HepG2 (cell line): ENCODE results near the gene ZKSCAN1. TPM values are rescaled to one million over a fixed set of nuclear protein-coding genes. Genes with fewer than 3 reads are reported as not detected.
"Not testable (repeated sequence)": the region's sequence is repeated elsewhere in the genome, so short reads cannot be mapped to it uniquely, and the experiment has no call there.

Experiments
- ATAC-seq: fragments of 200-7000 bp; cut with Tn5 transposase; 3 replicates; pipeline ENCODE4 v1.9.1; 2020; ENCODE audit warnings: mild to moderate bottlenecking, moderate library complexity
- BruUV-seq: library from RNA; stranded (reverse); fragments of 400-500 nt; replicated peaks from 2 replicates; lab custom pipeline; 2021; lab: Mats Ljungman, UMichigan
- CTCF ChIA-PET: fragments of 300-600 bp; formaldehyde crosslinking; extraction: SDS; loops from one replicate; lab custom pipeline; 2021; ENCODE audit warnings: low total read pairs, inconsistent platforms, low intra/inter-chr PET ratio; lab: Yijun Ruan, JAX
- POLR2A ChIA-PET: fragments of 350-600 bp; sonication (Branson Sonifier 250); formaldehyde crosslinking; loops from one replicate; lab custom pipeline; 2020; ENCODE audit warnings: antibody characterized with exemption, inconsistent platforms; lab: Yijun Ruan, JAX
- DNase-seq: peaks from one replicate; pipeline ENCODE4 v3.0.0-alpha.2; 2015; ENCODE audit warnings: low spot score
- FAIRE-seq: peaks from 3 replicates; lab custom pipeline; 2011; peaks lifted over from hg19 to GRCh38; lab: Jason Lieb, UNC
- H2AFZ ChIP-seq: one replicate; pipeline ENCODE4 v1.6.1; 2011; ENCODE audit warnings: low read length, inconsistent platforms
- H3K27ac ChIP-seq: fragments of 300-600 bp; 3 replicates; pipeline ENCODE4 v1.8.0; 2011; ENCODE audit warnings: mixed run types, mild to moderate bottlenecking, mixed read lengths, low read length, inconsistent platforms; ENCODE audit not compliant: insufficient read depth; ENCODE audit errors: extremely low read length
- H3K27me3 ChIP-seq, 2 experiments: fragments of 200-600 bp in 1 of 2; 2 replicates in 1 of 2; 3 replicates in 1 of 2; pipeline versions ENCODE4 v1.6.0 to v1.8.0; 2011; ENCODE audit warnings: low read length in 2 of 2, mild to moderate bottlenecking in 2 of 2, moderate library complexity in 2 of 2, inconsistent platforms in 1 of 2; ENCODE audit not compliant: insufficient read depth in 2 of 2, control insufficient read depth in 1 of 2
- H3K36me3 ChIP-seq, 2 experiments: fragments of 200-600 bp in 1 of 2; replicated peaks in 1 of 2; 2 replicates in 1 of 2; 3 replicates in 1 of 2; pipeline versions ENCODE4 v1.5.1 to v1.8.0; 2011; ENCODE audit warnings: low read length in 2 of 2, inconsistent platforms in 1 of 2; ENCODE audit not compliant: insufficient read depth in 2 of 2, control insufficient read depth in 1 of 2
- H3K4me1 ChIP-seq: 2 replicates; pipeline ENCODE4 v1.5.1; 2012; ENCODE audit warnings: low read length, inconsistent platforms; ENCODE audit not compliant: insufficient read depth
- H3K4me2 ChIP-seq: 2 replicates; pipeline ENCODE4 v1.6.0; 2011; ENCODE audit warnings: low read depth, low read length, inconsistent platforms
- H3K4me3 ChIP-seq, 3 experiments: fragments of 200-600 bp in 1 of 3; sonication (generic), shearing (Covaris generic) in 1 of 3; replicated peaks in 1 of 3; 2 replicates each; pipeline ENCODE4 v1.5.1; 2011 to 2016; ENCODE audit warnings: low read length in 3 of 3, inconsistent platforms in 2 of 3, low read depth in 2 of 3, mild to moderate bottlenecking in 2 of 3, control low read depth in 1 of 3, mixed read lengths in 1 of 3; ENCODE audit not compliant: insufficient read depth in 1 of 3
- H3K79me2 ChIP-seq: one replicate; pipeline ENCODE4 v1.6.1; 2011; ENCODE audit warnings: low read length, inconsistent platforms; ENCODE audit not compliant: insufficient read depth
- H3K9ac ChIP-seq: 2 replicates; pipeline ENCODE4 v1.6.0; 2011; ENCODE audit warnings: mild to moderate bottlenecking, low read depth, low read length, inconsistent platforms; ENCODE audit not compliant: insufficient read depth
- H3K9me3 ChIP-seq: 2 replicates; pipeline ENCODE4 v1.5.1; 2012; ENCODE audit warnings: mild to moderate bottlenecking, low read length
- H4K20me1 ChIP-seq: 2 replicates; pipeline ENCODE4 v1.6.0; 2011; ENCODE audit warnings: inconsistent platforms, mild to moderate bottlenecking, low read length, moderate library complexity; ENCODE audit not compliant: insufficient read depth
- REL ChIP-seq: sonication (generic); formaldehyde crosslinking; conservative IDR thresholded peaks from 2 replicates; pipeline ENCODE4 v1.8.0; 2022; ENCODE audit warnings: mild to moderate bottlenecking, missing genetic modification reagents, moderate library complexity
- ZNF160 ChIP-seq: sonication (generic); formaldehyde crosslinking; IDR thresholded peaks from 2 replicates; pipeline ENCODE4 v1.8.0; 2022; ENCODE audit warnings: mild to moderate bottlenecking, inconsistent platforms, missing genetic modification reagents
- ZNF614 ChIP-seq: IDR thresholded peaks from 2 replicates; pipeline ENCODE4 v1.6.1; 2018; ENCODE audit warnings: missing biosample characterization, missing genetic modification reagents, inconsistent platforms, borderline replicate concordance
- ZNF781 ChIP-seq: sonication (generic); formaldehyde crosslinking; IDR thresholded peaks from 2 replicates; pipeline ENCODE4 v1.5.1; 2020; ENCODE audit warnings: borderline replicate concordance, mild to moderate bottlenecking, missing genetic modification reagents; ENCODE audit errors: not compliant biosample characterization
- WGBS: methylation state at CpG from one replicate; pipeline ENCODE4 v1.1.6; 2017; ENCODE audit warnings: low lambda C conversion rate; 5-methylcytosine and 5-hydroxymethylcytosine counted together
- in situ Hi-C: cut with HindIII; loops from 2 replicates; pipeline ENCODE4 v1.10.0; 2017; ENCODE audit warnings: low pct_unique_long_range_greater_than_20kb; ENCODE audit not compliant: extremely low pct_ligation_motif_present
- intact Hi-C: fragments of 100-400 bp; cut with micrococcal nuclease; formaldehyde crosslinking; loops from one replicate; pipeline ENCODE4 v1.10.0; 2022; ENCODE audit not compliant: unreplicated experiment
- polyA plus RNA-seq, 8 experiments: library from polyadenylated mRNA; depleted of rRNA in 3 of 8; stranded (reverse) in 7 of 8; unstranded in 1 of 8; fragments of >200 nt; fragmentation: Illumina TruSeq in 4 of 8; extraction: Trizol in 4 of 8; gene quantifications; 2 replicates each; pipeline versions ENCODE4 v1.2.1 to v1.2.3, GENCODE V29; 2011 to 2016; ENCODE audit warnings: low read depth in 4 of 8, missing spikeins in 1 of 8, mixed read lengths in 1 of 8; ENCODE audit not compliant: insufficient read depth in 1 of 8
- total RNA-seq, 5 experiments: library from RNA; depleted of rRNA; stranded (reverse); fragments of >200 nt; fragmentation: Illumina TruSeq; extraction: Trizol; gene quantifications; 2 replicates each; pipeline ENCODE4 v1.2.3, GENCODE V29; 2016; ENCODE audit warnings: low read depth in 1 of 5
- TF ChIP-seq, protein P1 (sequence below): sonication (generic); formaldehyde crosslinking; IDR thresholded peaks from 2 replicates; pipeline ENCODE4 v1.9.0; 2022; ENCODE audit warnings: missing genetic modification reagents, mild to moderate bottlenecking, borderline replicate concordance
- TF ChIP-seq, protein P2 (sequence below): sonication (generic); formaldehyde crosslinking; IDR thresholded peaks from 2 replicates; pipeline ENCODE4 v1.5.0; 2020; ENCODE audit warnings: missing genetic modification reagents
- TF ChIP-seq, protein P3 (sequence below): sonication (generic); formaldehyde crosslinking; IDR thresholded peaks from 2 replicates; pipeline ENCODE4 v1.5.0; 2020; ENCODE audit warnings: missing genetic modification reagents
- TF ChIP-seq, protein P4 (sequence below): sonication (generic); formaldehyde crosslinking; IDR thresholded peaks from 2 replicates; pipeline ENCODE4 v1.4.0; 2020; ENCODE audit warnings: mild to moderate bottlenecking, missing genetic modification reagents

Gene ZKSCAN1
- total and polyA plus RNA-seq, 2 of the 13 experiments (the other 11 are each of a cell fraction or from before 2014, with no cell fraction given) = 46.4 to 60.6 TPM

DNA sequence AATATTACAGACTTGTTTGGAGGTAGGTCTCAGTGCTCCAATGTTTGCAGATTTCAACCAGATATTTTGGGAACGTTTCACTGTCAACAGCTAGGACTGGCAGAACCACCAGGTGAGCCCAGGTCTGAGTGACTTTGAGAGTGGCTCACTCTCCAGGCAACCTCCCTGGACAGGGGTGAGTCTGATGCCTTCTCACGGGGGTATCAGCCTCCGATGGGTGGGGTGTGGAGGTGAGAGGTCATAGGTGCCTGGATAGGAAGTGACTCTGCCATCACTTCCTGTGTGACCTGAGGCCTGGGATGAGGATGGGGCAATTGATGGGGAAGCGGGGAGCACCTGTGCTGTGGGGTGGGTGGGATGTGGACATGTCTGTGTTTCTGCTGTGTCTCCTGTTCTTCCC lies 44.2 kb upstream of the ZKSCAN1 start:
- H2AFZ ChIP-seq = no peak overlapping the region
- POLR2A ChIA-PET = no interaction called here

DNA sequence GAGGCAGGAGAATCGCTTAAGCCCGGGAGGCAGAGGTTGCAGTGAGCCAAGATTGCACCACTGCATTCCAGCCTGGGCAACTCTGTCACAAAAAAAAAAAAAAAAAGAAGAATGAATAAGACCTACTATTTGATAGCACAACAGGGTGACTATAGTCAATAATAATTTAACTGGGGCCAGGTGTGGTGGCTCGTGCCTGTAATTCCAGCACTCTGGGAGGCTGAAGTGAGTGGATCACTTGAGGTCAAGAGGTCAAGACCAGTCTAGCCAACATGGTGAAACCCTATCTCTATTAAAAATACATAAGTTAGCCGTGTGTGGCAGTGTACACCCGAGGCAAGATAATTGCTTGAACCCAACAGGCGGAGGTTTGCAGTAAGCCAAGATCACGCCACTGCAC lies 41.6 kb upstream of the ZKSCAN1 start:
- intact Hi-C loops, H3K79me2 ChIP-seq, POLR2A ChIA-PET, H3K27me3 ChIP-seq, DNase-seq, H3K4me3 ChIP-seq, H3K9me3 ChIP-seq, BruUV-seq, FAIRE-seq, ATAC-seq, H3K27ac ChIP-seq, H3K4me2 ChIP-seq, in situ Hi-C loops, H3K9ac ChIP-seq, CTCF ChIA-PET, H4K20me1 ChIP-seq, H2AFZ ChIP-seq: not testable (repeated sequence)
- H3K4me1 ChIP-seq = peaks cover 41% of the 10 kb centered on the region
- H3K36me3 ChIP-seq = peaks cover 8 to 15% of the 10 kb centered on the region in 2 experiments; a peak in 3 of 5 replicates
- WGBS = 94% methylated on average over 7 of the region's 7 CpGs

More for the DNA sequence above, 44.2 kb upstream of the ZKSCAN1 start:
- H3K27ac ChIP-seq = no peak overlapping the region
- CTCF ChIA-PET = no interaction called here
- no peaks in the 10 kb centered on the region for H4K20me1 ChIP-seq
- TF ChIP-seq REL (CRISPR knock-in tag) (no peak), ZNF614 (CRISPR knock-in tag) (no peak), ZNF781 (CRISPR knock-in tag) (no peak), ZNF160 (CRISPR knock-in tag) (no peak)
- TF ChIP-seq, protein P1, sequence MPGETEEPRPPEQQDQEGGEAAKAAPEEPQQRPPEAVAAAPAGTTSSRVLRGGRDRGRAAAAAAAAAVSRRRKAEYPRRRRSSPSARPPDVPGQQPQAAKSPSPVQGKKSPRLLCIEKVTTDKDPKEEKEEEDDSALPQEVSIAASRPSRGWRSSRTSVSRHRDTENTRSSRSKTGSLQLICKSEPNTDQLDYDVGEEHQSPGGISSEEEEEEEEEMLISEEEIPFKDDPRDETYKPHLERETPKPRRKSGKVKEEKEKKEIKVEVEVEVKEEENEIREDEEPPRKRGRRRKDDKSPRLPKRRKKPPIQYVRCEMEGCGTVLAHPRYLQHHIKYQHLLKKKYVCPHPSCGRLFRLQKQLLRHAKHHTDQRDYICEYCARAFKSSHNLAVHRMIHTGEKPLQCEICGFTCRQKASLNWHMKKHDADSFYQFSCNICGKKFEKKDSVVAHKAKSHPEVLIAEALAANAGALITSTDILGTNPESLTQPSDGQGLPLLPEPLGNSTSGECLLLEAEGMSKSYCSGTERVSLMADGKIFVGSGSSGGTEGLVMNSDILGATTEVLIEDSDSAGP (CRISPR knock-in tag) = no peak
- TF ChIP-seq, protein P2, sequence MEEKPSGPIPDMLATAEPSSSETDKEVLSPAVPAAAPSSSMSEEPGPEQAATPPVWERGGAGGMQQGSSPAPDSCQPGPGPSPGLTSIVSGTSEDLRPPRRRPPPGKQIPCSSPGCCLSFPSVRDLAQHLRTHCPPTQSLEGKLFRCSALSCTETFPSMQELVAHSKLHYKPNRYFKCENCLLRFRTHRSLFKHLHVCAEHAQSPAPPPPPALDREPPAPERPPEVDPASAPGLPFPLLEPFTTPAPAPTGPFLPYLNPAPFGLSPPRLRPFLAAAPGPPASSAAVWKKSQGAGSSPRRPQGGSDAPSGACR = no peak
- TF ChIP-seq, protein P3, sequence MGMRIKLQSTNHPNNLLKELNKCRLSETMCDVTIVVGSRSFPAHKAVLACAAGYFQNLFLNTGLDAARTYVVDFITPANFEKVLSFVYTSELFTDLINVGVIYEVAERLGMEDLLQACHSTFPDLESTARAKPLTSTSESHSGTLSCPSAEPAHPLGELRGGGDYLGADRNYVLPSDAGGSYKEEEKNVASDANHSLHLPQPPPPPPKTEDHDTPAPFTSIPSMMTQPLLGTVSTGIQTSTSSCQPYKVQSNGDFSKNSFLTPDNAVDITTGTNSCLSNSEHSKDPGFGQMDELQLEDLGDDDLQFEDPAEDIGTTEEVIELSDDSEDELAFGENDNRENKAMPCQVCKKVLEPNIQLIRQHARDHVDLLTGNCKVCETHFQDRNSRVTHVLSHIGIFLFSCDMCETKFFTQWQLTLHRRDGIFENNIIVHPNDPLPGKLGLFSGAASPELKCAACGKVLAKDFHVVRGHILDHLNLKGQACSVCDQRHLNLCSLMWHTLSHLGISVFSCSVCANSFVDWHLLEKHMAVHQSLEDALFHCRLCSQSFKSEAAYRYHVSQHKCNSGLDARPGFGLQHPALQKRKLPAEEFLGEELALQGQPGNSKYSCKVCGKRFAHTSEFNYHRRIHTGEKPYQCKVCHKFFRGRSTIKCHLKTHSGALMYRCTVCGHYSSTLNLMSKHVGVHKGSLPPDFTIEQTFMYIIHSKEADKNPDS (CRISPR knock-in tag) = no peak
- TF ChIP-seq, protein P4, sequence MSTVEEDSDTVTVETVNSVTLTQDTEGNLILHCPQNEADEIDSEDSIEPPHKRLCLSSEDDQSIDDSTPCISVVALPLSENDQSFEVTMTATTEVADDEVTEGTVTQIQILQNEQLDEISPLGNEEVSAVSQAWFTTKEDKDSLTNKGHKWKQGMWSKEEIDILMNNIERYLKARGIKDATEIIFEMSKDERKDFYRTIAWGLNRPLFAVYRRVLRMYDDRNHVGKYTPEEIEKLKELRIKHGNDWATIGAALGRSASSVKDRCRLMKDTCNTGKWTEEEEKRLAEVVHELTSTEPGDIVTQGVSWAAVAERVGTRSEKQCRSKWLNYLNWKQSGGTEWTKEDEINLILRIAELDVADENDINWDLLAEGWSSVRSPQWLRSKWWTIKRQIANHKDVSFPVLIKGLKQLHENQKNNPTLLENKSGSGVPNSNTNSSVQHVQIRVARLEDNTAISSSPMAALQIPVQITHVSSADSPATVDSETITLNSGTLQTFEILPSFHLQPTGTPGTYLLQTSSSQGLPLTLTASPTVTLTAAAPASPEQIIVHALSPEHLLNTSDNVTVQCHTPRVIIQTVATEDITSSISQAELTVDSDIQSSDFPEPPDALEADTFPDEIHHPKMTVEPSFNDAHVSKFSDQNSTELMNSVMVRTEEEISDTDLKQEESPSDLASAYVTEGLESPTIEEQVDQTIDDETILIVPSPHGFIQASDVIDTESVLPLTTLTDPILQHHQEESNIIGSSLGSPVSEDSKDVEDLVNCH (CRISPR knock-in tag) = no peak
- TF ChIP-seq, all 625 proteins: peak for 0
- peaks cover 14 to 32% of the 10 kb centered on the region in 2 experiments; a peak in 4 of 5 replicates for H3K36me3 ChIP-seq
- WGBS = 83% methylated on average over 2 of the region's 4 CpGs
- no peaks in the 10 kb centered on the region; a peak in 1 of 5 replicates for H3K27me3 ChIP-seq
- no peak overlapping the region for H3K4me2 ChIP-seq
- H3K4me3 ChIP-seq = no peak overlapping the region
- in situ Hi-C loops = no loop called here
- DNase-seq (no peak), FAIRE-seq (no peak), ATAC-seq (no peak)
- H3K4me1 ChIP-seq = peaks cover 27% of the 10 kb centered on the region
- no peaks in the 10 kb centered on the region for H3K9me3 ChIP-seq
- H3K9ac ChIP-seq = no peak overlapping the region
- BruUV-seq = no TSS peak
- intact Hi-C loops = no loop called here
- peaks cover 4% of the 10 kb centered on the region for H3K79me2 ChIP-seq
